ENCODE results near the gene ADAM10.
"Not testable (repeated sequence)": the region's sequence is repeated elsewhere in the genome, so short reads cannot be mapped to it uniquely, and the experiment has no call there.

The ADAM10 gene

GRCh38 chr15:58627046-58627445 lies 122.5 kb downstream of the ADAM10 start:
- TF ChIP-seq, protein P1, sequence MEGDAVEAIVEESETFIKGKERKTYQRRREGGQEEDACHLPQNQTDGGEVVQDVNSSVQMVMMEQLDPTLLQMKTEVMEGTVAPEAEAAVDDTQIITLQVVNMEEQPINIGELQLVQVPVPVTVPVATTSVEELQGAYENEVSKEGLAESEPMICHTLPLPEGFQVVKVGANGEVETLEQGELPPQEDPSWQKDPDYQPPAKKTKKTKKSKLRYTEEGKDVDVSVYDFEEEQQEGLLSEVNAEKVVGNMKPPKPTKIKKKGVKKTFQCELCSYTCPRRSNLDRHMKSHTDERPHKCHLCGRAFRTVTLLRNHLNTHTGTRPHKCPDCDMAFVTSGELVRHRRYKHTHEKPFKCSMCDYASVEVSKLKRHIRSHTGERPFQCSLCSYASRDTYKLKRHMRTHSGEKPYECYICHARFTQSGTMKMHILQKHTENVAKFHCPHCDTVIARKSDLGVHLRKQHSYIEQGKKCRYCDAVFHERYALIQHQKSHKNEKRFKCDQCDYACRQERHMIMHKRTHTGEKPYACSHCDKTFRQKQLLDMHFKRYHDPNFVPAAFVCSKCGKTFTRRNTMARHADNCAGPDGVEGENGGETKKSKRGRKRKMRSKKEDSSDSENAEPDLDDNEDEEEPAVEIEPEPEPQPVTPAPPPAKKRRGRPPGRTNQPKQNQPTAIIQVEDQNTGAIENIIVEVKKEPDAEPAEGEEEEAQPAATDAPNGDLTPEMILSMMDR (IDR thresholded peaks at IDR 0.05; ENCODE audit: insufficient read depth, low read length, missing control alignments): no peak
- ChIA-PET POLR2A (no interaction called here), CTCF (no interaction called here)

GRCh38 chr15:58626378-58626777 lies 123.1 kb downstream of the ADAM10 start:
- TF ChIP-seq, protein P1 (IDR thresholded peaks at IDR 0.05; ENCODE audit: insufficient read depth, low read length, missing control alignments): no peak
- CTCF ChIA-PET: no interaction called here
- POLR2A ChIA-PET: no interaction called here
- no peak overlapping the region for H3K4me3 ChIP-seq (ENCODE audit: low read depth, low read length)
- DNase-seq (ENCODE audit: low read depth, low spot score): no peak

More at GRCh38 chr15:58627046-58627445, 122.5 kb downstream of the ADAM10 start:
- H3K4me3 ChIP-seq (ENCODE audit: low read depth, low read length): no peak overlapping the region
- DNase-seq (ENCODE audit: low read depth, low spot score): no peak

- no peak for DNase-seq (ENCODE audit: low read depth, low spot score)
- CTCF ChIA-PET: no interaction called here
- POLR2A ChIA-PET: no interaction called here
- TF ChIP-seq, protein P1 (IDR thresholded peaks at IDR 0.05; ENCODE audit: insufficient read depth, low read length, missing control alignments): no peak
- no peak overlapping the region for H3K4me3 ChIP-seq (ENCODE audit: low read depth, low read length)
These were observed 126.6 kb downstream of the ADAM10 start for GRCh38 chr15:58622877-58623276.

DNA sequence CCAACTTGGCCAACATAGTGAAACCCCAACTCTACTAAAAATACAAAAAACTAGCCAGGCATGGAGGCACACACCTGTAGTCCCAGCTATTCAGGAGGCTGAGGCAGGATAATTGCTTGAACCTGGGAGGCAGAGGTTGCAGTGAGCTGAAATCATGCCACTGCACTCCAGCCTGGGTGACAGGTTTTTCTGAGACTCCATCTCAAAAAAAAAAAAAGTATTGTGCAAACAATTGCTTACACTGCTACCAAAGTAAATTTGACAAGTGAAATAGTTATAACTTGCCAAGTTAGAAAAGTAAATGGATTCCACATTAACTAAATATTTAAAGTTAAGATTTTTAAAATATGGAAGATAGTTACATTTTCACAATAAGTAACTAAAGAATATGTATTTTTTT lies 129.2 kb downstream of the ADAM10 start:
- POLR2A ChIA-PET; DNase-seq (ENCODE audit: low read depth, low spot score); CTCF ChIA-PET; H3K4me3 ChIP-seq (ENCODE audit: low read depth, low read length): not testable (repeated sequence)

GRCh38 chr15:58616171-58616570 lies 133.3 kb downstream of the ADAM10 start:
- POLR2A ChIA-PET: no interaction called here
- DNase-seq (ENCODE audit: low read depth, low spot score): no peak
- TF ChIP-seq, protein P1 (IDR thresholded peaks at IDR 0.05; ENCODE audit: insufficient read depth, low read length, missing control alignments): no peak
- no peak overlapping the region for H3K4me3 ChIP-seq (ENCODE audit: low read depth, low read length)
- CTCF ChIA-PET: interaction anchor here (0.6 to 1.5 kb wide), 2 partner anchors 153 to 342 kb away, joined by 3 read pairs; no protein-coding TSS in a partner anchor

GRCh38 chr15:58611731-58612676 lies 137.5 kb downstream of the ADAM10 start:
- TF ChIP-seq, protein P1 (IDR thresholded peaks at IDR 0.05; ENCODE audit: insufficient read depth, low read length, missing control alignments): no peak
- ChIA-PET CTCF (interaction anchor here (1.6 kb wide), 1 partner anchor 384 kb away, joined by 4 read pairs; no protein-coding TSS in a partner anchor), POLR2A (no interaction called here)
- no peak overlapping the region for H3K4me3 ChIP-seq (ENCODE audit: low read depth, low read length)
- no peak for DNase-seq (ENCODE audit: low read depth, low spot score)

All from AG04449 (cell line).